Adrenal gland (tissue), 12 donors: Measurements from ENCODE around the gene IGSF3. TPM values are rescaled to one million over a fixed set of nuclear protein-coding genes. Genes with fewer than 3 reads are reported as not detected.
"Not testable (repeated sequence)": the region's sequence is repeated elsewhere in the genome, so short reads cannot be mapped to it uniquely, and the experiment has no call there.

Experiments used
- DNase-seq, 7 donors: peaks; one replicate each; pipeline ENCODE4 v3.0.0-alpha.2; 2019 to 2020
- H3K27ac ChIP-seq, 5 donors: fragments of 200-600 bp; sonication (generic) in 4 of 5; 1 replicate in 3 of 5; 2 replicates in 2 of 5; pipeline versions ENCODE4 v1.5.1 to v1.8.0; 2016 to 2020; ENCODE audit warnings: mild to moderate bottlenecking in 1 of 5
- H3K27me3 ChIP-seq: fragments of 200-600 bp; 2 replicates; pipeline ENCODE4 v1.8.0; 2021
- H3K36me3 ChIP-seq, 2 donors: fragments of 200-600 bp; replicated peaks in 1 of 2; 1 replicate in 1 of 2; 2 replicates in 1 of 2; pipeline versions ENCODE4 v1.5.1 to v1.8.0; 2018 to 2022
- H3K4me1 ChIP-seq, 2 donors: fragments of 200-600 bp; replicated peaks in 1 of 2; 1 replicate in 1 of 2; 2 replicates in 1 of 2; pipeline versions ENCODE4 v1.5.1 to v1.8.0; 2018 to 2021
- H3K4me3 ChIP-seq, 4 donors: fragments of 200-600 bp; sonication (generic) in 3 of 4; one replicate each; pipeline ENCODE4 v1.5.1; 2016 to 2018
- H3K9me3 ChIP-seq, 3 donors: fragments of 200-600 bp; sonication (generic) in 1 of 3; replicated peaks in 1 of 3; 1 replicate in 2 of 3; 2 replicates in 1 of 3; pipeline versions ENCODE4 v1.5.1 to v1.8.0; 2016 to 2021
- WGBS, 4 donors: extraction: QIAGEN DNeasy Blood & Tissue Kit in 2 of 4; methylation state at CpG; one replicate each; pipeline versions ENCODE4 v1.1.5 to v1.1.7; 2013 to 2017; 5-methylcytosine and 5-hydroxymethylcytosine counted together
- intact Hi-C, 2 donors: fragments of 100-400 bp; cut with DNase I; formaldehyde crosslinking; loops; one replicate each; pipeline versions ENCODE4 v1.14.1 to v1.15.0; 2022 to 2023
- polyA plus RNA-seq, 3 donors: library from polyadenylated mRNA; stranded (reverse); fragments of 200-250 nt in 2 of 3; fragments of 350-450 nt in 1 of 3; fragmentation: Illumina TruSeq in 1 of 3; extraction: RNeasy Lipid Tissue Mini Kit (QIAGEN cat#74804) in 1 of 3; gene quantifications; one replicate each; pipeline ENCODE4 v1.2.3, GENCODE V29; 2013 to 2014
- total RNA-seq, 9 donors: library from RNA; depleted of rRNA in 4 of 9; stranded (reverse); fragments of >200 nt in 4 of 9; fragments of 120-200 nt in 1 of 9; fragmentation: NEBNext Ultra II Directional in 1 of 9; extraction: Animal tissue kit (Norgen Biotek cat#: 25700) in 1 of 9; gene quantifications; one replicate each; pipeline versions ENCODE4 v1.1.0 to v1.2.4, GENCODE V29; 2013 to 2023
- donor health status: healthy with polysubstance abuse.
- donor health status: Bipolar disorder and iron deficiency.
- donor health status: DM: yes; HTN: yes; CAD: no.
- donor health status: DM: no; HTN: no; CAD: no.
- donor health status: DM: no; HTN: no; CAD: no.
- donor health status: DM: yes; HTN: yes; CAD: no.

Gene IGSF3
- total and polyA plus RNA-seq, 12 donors = 0.67 to 12.1 (median 2.2) TPM

GRCh38 chr1:116647186-116647585 is 20.3 kb downstream of the IGSF3 start:
- H3K9me3 ChIP-seq, DNase-seq, H3K4me3 ChIP-seq, H3K27me3 ChIP-seq, H3K27ac ChIP-seq, intact Hi-C loops, H3K36me3 ChIP-seq: not testable (repeated sequence)
- 86 to 94% (median 89%) methylated on average over 7 to 8 of the region's 8 CpGs for WGBS, 4 donors
- peaks cover 3 to 13% of the 10 kb centered on the region in 2 donors for H3K4me1 ChIP-seq

- H3K27me3 ChIP-seq, H3K36me3 ChIP-seq, H3K4me3 ChIP-seq, H3K9me3 ChIP-seq, intact Hi-C loops: not testable (repeated sequence)
- WGBS, 4 donors = 55 to 70% (median 59%) methylated on average over 8 to 9 of the region's 9 CpGs
- Histone ChIP-seq H3K4me1 (peaks cover 3 to 15% of the 10 kb centered on the region in 2 donors), H3K27ac (peak overlapping the region in 1 of 5 donors; percentile 2)
- DNase-seq = peak in 1 of 7 donors; percentile 86
Measured at GRCh38 chr1:116646673-116647170, 20.8 kb downstream of the IGSF3 start.

- H3K9me3 ChIP-seq, intact Hi-C loops, H3K4me3 ChIP-seq, H3K36me3 ChIP-seq, H3K27me3 ChIP-seq, DNase-seq: not testable (repeated sequence)
- 61 to 74% (median 70%) methylated on average over 13 to 16 of the region's 16 CpGs for WGBS, 4 donors
- Histone ChIP-seq H3K4me1 (peaks cover 3 to 15% of the 10 kb centered on the region in 2 donors), H3K27ac (peak overlapping the region in 1 of 5 donors; percentile 2)
Measured at GRCh38 chr1:116645802-116646672, 21.5 kb downstream of the IGSF3 start.

- DNase-seq, H3K36me3 ChIP-seq, H3K27me3 ChIP-seq, intact Hi-C loops, H3K4me3 ChIP-seq, H3K27ac ChIP-seq, H3K9me3 ChIP-seq: not testable (repeated sequence)
- 96 to 97% (median 97%) methylated on average over 2 of the region's 2 CpGs for WGBS, 4 donors
- peaks cover 3 to 15% of the 10 kb centered on the region in 2 donors for H3K4me1 ChIP-seq
Measured at GRCh38 chr1:116644993-116645392, 22.5 kb downstream of the IGSF3 start.

GRCh38 chr1:116644096-116644495 is 23.4 kb downstream of the IGSF3 start:
- H3K27ac ChIP-seq, H3K27me3 ChIP-seq, DNase-seq, H3K36me3 ChIP-seq, intact Hi-C loops, H3K9me3 ChIP-seq, H3K4me3 ChIP-seq: not testable (repeated sequence)
- peaks cover 3 to 15% of the 10 kb centered on the region in 2 donors for H3K4me1 ChIP-seq
- WGBS, 4 donors = 81 to 86% (median 85%) methylated on average over 1 to 5 of the region's 5 CpGs

GRCh38 chr1:116643281-116643751 is 24.2 kb downstream of the IGSF3 start:
- peak; percentile 47 to 82 (median 74) for DNase-seq
- H3K36me3 ChIP-seq, H3K27me3 ChIP-seq, H3K9me3 ChIP-seq, H3K27ac ChIP-seq, H3K4me3 ChIP-seq, intact Hi-C loops: not testable (repeated sequence)
- 51 to 74% (median 54%) methylated on average over 9 to 12 of the region's 12 CpGs for WGBS, 4 donors
- peaks cover 3 to 15% of the 10 kb centered on the region in 2 donors for H3K4me1 ChIP-seq

- peak overlapping the region in 2 of 5 donors; percentile 2 to 43 for H3K27ac ChIP-seq
- 52 to 63% (median 62%) methylated on average over 12 to 14 of the region's 14 CpGs for WGBS, 4 donors
- peaks cover 3 to 18% of the 10 kb centered on the region in 2 donors for H3K4me1 ChIP-seq
- H3K9me3 ChIP-seq, intact Hi-C loops, H3K27me3 ChIP-seq, H3K36me3 ChIP-seq, H3K4me3 ChIP-seq: not testable (repeated sequence)
- peak in 1 of 7 donors; percentile 59 for DNase-seq
Measured at GRCh38 chr1:116642311-116643280, 24.9 kb downstream of the IGSF3 start.

- H3K4me1 ChIP-seq, H3K9me3 ChIP-seq, intact Hi-C loops, H3K4me3 ChIP-seq, H3K36me3 ChIP-seq, H3K27me3 ChIP-seq, H3K27ac ChIP-seq: not testable (repeated sequence)
- 57 to 77% (median 73%) methylated on average over 2 of the region's 2 CpGs for WGBS, 4 donors
- peak in 1 of 7 donors; percentile 17 for DNase-seq
Measured at GRCh38 chr1:116637583-116637982, 29.9 kb downstream of the IGSF3 start.

- intact Hi-C loops, H3K27ac ChIP-seq, DNase-seq, H3K9me3 ChIP-seq, H3K36me3 ChIP-seq, H3K4me1 ChIP-seq, H3K4me3 ChIP-seq, H3K27me3 ChIP-seq: not testable (repeated sequence)
- 31 to 55% (median 49%) methylated on average over 3 to 6 of the region's 6 CpGs for WGBS, 4 donors
Measured at GRCh38 chr1:116636584-116636983, 30.9 kb downstream of the IGSF3 start.

GRCh38 chr1:116634386-116634785 is 33.1 kb downstream of the IGSF3 start:
- H3K4me3 ChIP-seq, H3K9me3 ChIP-seq, H3K27ac ChIP-seq, H3K36me3 ChIP-seq, H3K4me1 ChIP-seq, DNase-seq, H3K27me3 ChIP-seq, intact Hi-C loops: not testable (repeated sequence)
- WGBS, 4 donors = 74 to 96% (median 87%) methylated on average over 3 to 4 of the region's 4 CpGs
